K562 treated with DMSO at 1 percent for 24 hours (cell line): ENCODE measurements around the gene IL18RAP. TPM values are rescaled to one million over a fixed set of nuclear protein-coding genes. Genes with fewer than 3 reads are reported as not detected.

Experiments
- total RNA-seq: library from RNA; unstranded; fragments of 300-600 nt; gene quantifications from 2 replicates; pipeline ENCODE4 v1.2.3, GENCODE V29; 2022; ENCODE audit warnings: low read depth; ENCODE audit not compliant: insufficient read depth

The IL18RAP gene
- total RNA-seq: 3.9 and 5.1 TPM in 2 replicates

GRCh38 chr2:102422910-102423309 is at the start of gene IL18RAP:
IL18RAP (plus strand) TSS chr2:102423160; CDS start chr2:102423278, 118 bp downstream.

GRCh38 chr2:102473020-102473419 is 50.1 kb downstream of the IL18RAP start, which contains the start of gene SLC9A4:
SLC9A4 (plus strand) TSS chr2:102473226; CDS start chr2:102473760, 534 bp downstream.

Other genes starting within 250 kb of the IL18RAP start
- gene IL1RL2, start 236.1 kb upstream of the IL18RAP start, total RNA-seq: not detected in 2 replicates
- gene IL1RL1, start 111.6 kb upstream of the IL18RAP start, total RNA-seq: 0.15 and 0.20 TPM in 2 replicates
- gene IL18R1, start 67.4 kb upstream of the IL18RAP start, total RNA-seq: 1.6 and 2.0 TPM in 2 replicates
- gene SLC9A4, start 50.1 kb downstream of the IL18RAP start, total RNA-seq: not detected in 2 replicates
- 0.53 and 0.83 TPM in 2 replicates for gene SLC9A2, start 196.4 kb downstream of the IL18RAP start, total RNA-seq